K562 (cell line): ENCODE measurements around the gene AP1B1.

Experiments used
- CBX5 ChIP-seq: IDR thresholded peaks from 2 replicates; pipeline ENCODE4 v1.6.1; 2014; ENCODE audit warnings: low read depth, borderline replicate concordance
- ERF ChIP-seq: fragments of 450-650 bp; formaldehyde crosslinking; IDR thresholded peaks from 2 replicates; pipeline ENCODE4 v1.4.0; 2020; ENCODE audit warnings: mild to moderate bottlenecking, mixed read lengths
- EZH2 ChIP-seq: IDR thresholded peaks from 2 replicates; pipeline ENCODE4 v1.6.1; 2012; ENCODE audit warnings: low read depth, mild to moderate bottlenecking, inconsistent platforms, low read length, borderline replicate concordance
- MIER1 ChIP-seq: fragments of 450-650 bp; IDR thresholded peaks from 2 replicates; pipeline ENCODE4 v1.6.1; 2016; ENCODE audit warnings: antibody characterized with exemption, mild to moderate bottlenecking, low read depth
- RCOR1 ChIP-seq, 2 experiments: IDR thresholded peaks; 2 replicates each; pipeline ENCODE4 v1.6.1; 2012; ENCODE audit warnings: low read depth in 2 of 2, low read length in 2 of 2, borderline replicate concordance in 1 of 2, improper control_type of control experiment in 1 of 2
- SMARCA4 ChIP-seq: fragments of 450-650 bp; IDR thresholded peaks from 2 replicates; pipeline ENCODE4 v1.6.1; 2016
- TCF7L2 ChIP-seq: fragments of 150-350 bp; IDR thresholded peaks from 2 replicates; pipeline ENCODE4 v1.6.1; 2016; ENCODE audit warnings: low read depth, mild to moderate bottlenecking, low read length, moderate library complexity
- ZNF121 ChIP-seq: sonication (generic); formaldehyde crosslinking; conservative IDR thresholded peaks from 2 replicates; pipeline ENCODE4 v1.8.0; 2022; ENCODE audit warnings: missing genetic modification reagents
- ZNF23 ChIP-seq: fragments of 250-450 bp; sonication (Bioruptor Pico); IDR thresholded peaks from 2 replicates; pipeline ENCODE4 v1.4.0; 2020; ENCODE audit warnings: mild to moderate bottlenecking
- ZNF263 ChIP-seq: sonication (generic); formaldehyde crosslinking; IDR thresholded peaks from 2 replicates; pipeline ENCODE4 v1.8.0; 2022; ENCODE audit warnings: mild to moderate bottlenecking, missing genetic modification reagents, borderline replicate concordance
- TF ChIP-seq, protein P1 (sequence below), 2 experiments: fragments of 450-650 bp; IDR thresholded peaks; 2 replicates each; pipeline ENCODE4 v1.6.1; 2016; ENCODE audit warnings: mild to moderate bottlenecking in 2 of 2, borderline replicate concordance in 1 of 2, low read depth in 1 of 2, moderate library complexity in 1 of 2
- TF ChIP-seq, protein P2 (sequence below): fragments of 250-450 bp; sonication (Bioruptor Pico); IDR thresholded peaks from 2 replicates; pipeline ENCODE4 v1.8.0; 2021; ENCODE audit warnings: moderate library complexity, mild to moderate bottlenecking, inconsistent platforms
- TF ChIP-seq, protein P3 (sequence below): sonication (generic); formaldehyde crosslinking; IDR thresholded peaks from 2 replicates; pipeline ENCODE4 v1.9.0; 2022; ENCODE audit warnings: mild to moderate bottlenecking, missing genetic modification reagents

DNA sequence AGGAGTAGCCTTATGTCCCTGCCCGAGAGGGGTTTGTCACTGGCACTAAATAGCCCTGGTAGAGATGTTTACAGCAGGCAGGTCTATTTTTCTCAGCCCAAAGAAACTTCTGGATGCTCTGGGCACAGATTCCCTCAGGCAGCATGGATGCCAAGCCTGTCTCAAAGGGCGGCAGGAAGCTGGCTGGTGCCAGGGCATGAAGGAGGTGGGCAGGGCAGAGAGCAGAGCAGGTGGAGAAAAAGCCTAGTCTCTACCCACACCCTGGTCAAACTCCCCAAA, 86.0 kb downstream of the AP1B1 start:
- TF ChIP-seq MIER1 (no peak), ZNF23 (CRISPR knock-in tag) (no peak), ZNF121 (no peak), EZH2 (no peak), CBX5 (no peak), ZNF263 (no peak), TCF7L2 (no peak), ERF (CRISPR knock-in tag) (no peak), SMARCA4 (no peak), RCOR1 (IDR thresholded peaks at IDR 0.05; ENCODE audit: borderline replicate concordance in 1 of 2, low read depth in 2 of 2, low read length in 2 of 2) (no peak)
- TF ChIP-seq, protein P1, sequence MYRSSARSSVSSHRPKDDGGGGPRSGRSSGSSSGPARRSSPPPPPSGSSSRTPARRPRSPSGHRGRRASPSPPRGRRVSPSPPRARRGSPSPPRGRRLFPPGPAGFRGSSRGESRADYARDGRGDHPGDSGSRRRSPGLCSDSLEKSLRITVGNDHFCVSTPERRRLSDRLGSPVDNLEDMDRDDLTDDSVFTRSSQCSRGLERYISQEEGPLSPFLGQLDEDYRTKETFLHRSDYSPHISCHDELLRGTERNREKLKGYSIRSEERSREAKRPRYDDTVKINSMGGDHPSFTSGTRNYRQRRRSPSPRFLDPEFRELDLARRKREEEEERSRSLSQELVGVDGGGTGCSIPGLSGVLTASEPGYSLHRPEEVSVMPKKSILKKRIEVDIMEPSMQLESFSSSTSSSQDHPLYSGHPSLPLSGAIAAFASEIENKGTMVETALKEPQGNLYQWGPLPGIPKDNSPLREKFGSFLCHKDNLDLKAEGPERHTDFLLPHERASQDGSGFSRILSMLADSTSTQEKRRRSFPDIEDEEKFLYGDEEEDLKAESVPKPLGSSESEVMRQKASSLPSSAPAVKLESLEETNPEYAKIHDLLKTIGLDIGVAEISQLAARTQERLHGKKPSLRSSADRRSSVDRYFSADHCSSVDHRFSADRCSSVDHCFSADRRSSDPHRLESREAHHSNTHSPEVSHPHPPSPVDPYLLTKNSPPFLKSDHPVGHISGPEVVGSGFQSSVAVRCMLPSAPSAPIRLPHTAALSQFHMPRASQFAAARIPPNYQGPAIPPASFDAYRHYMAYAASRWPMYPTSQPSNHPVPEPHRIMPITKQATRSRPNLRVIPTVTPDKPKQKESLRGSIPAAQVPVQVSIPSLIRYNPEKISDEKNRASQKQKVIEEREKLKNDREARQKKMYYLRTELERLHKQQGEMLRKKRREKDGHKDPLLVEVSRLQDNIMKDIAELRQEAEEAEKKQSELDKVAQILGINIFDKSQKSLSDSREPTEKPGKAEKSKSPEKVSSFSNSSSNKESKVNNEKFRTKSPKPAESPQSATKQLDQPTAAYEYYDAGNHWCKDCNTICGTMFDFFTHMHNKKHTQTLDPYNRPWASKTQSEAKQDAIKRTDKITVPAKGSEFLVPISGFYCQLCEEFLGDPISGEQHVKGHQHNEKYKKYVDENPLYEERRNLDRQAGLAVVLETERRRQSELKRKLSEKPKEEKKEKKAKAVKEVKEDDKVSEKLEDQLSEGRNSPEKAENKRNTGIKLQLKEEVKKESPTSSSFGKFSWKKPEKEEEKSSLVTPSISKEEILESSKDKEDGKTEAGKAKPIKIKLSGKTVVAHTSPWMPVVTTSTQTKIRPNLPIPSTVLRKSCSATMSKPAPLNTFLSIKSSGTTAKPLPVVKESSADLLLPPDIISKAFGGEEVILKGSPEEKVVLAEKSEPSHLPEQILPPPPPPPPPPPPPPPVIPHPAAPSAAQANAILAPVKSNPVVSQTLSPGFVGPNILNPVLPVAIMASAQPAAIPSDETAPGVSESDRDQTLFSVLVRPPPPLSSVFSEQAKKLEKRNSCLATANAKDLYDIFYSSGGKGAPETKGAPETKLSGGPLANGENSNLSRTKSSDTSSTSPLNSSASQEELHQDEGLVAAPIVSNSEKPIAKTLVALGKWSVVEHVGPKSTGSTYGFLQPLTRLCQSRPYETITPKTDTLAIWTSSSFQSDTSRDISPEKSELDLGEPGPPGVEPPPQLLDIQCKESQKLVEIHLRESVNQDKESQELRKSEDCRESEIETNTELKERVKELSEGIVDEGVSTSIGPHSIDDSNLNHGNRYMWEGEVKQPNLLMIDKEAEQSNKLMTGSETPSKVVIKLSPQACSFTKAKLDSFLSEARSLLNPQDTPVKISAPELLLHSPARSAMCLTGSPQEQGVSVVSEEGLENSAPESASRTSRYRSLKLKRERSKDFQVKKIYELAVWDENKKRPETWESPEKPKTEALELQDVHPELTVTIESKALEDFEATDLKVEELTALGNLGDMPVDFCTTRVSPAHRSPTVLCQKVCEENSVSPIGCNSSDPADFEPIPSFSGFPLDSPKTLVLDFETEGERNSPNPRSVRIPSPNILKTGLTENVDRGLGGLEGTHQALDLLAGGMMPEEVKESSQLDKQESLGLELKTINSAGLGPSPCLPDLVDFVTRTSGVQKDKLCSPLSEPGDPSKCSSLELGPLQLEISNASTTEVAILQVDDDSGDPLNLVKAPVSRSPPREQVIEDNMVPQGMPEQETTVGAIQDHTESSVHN (IDR thresholded peaks at IDR 0.05; ENCODE audit: borderline replicate concordance in 1 of 2, low read depth in 1 of 2), result no peak
- TF ChIP-seq, protein P2, sequence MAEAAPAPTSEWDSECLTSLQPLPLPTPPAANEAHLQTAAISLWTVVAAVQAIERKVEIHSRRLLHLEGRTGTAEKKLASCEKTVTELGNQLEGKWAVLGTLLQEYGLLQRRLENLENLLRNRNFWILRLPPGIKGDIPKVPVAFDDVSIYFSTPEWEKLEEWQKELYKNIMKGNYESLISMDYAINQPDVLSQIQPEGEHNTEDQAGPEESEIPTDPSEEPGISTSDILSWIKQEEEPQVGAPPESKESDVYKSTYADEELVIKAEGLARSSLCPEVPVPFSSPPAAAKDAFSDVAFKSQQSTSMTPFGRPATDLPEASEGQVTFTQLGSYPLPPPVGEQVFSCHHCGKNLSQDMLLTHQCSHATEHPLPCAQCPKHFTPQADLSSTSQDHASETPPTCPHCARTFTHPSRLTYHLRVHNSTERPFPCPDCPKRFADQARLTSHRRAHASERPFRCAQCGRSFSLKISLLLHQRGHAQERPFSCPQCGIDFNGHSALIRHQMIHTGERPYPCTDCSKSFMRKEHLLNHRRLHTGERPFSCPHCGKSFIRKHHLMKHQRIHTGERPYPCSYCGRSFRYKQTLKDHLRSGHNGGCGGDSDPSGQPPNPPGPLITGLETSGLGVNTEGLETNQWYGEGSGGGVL, result no peak
- TF ChIP-seq, protein P3, sequence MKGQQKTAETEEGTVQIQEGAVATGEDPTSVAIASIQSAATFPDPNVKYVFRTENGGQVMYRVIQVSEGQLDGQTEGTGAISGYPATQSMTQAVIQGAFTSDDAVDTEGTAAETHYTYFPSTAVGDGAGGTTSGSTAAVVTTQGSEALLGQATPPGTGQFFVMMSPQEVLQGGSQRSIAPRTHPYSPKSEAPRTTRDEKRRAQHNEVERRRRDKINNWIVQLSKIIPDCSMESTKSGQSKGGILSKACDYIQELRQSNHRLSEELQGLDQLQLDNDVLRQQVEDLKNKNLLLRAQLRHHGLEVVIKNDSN (CRISPR knock-in tag), result no peak
